ENCODE data around the gene KCTD19. TPM values are rescaled to one million over a fixed set of nuclear protein-coding genes. Genes with fewer than 3 reads are reported as not detected.

The KCTD19 gene
- total RNA-seq, 1 donor from 2014 or later: 0.37 TPM

GRCh38 chr16:67242138-67242730 lies 84.3 kb downstream of the KCTD19 start:
- no peak for DNase-seq (ENCODE audit: low spot score)

GRCh38 chr16:67241008-67241900 lies 85.3 kb downstream of the KCTD19 start:
- peak; percentile 50 for DNase-seq (ENCODE audit: low spot score)

GRCh38 chr16:67240506-67240905 lies 86.0 kb downstream of the KCTD19 start:
- no peak for DNase-seq (ENCODE audit: low spot score)

Other genes starting within 250 kb of the KCTD19 start
- gene PHAF1, start 216.8 kb downstream of the KCTD19 start, total RNA-seq: 14.2 TPM
- gene B3GNT9, start 175.7 kb downstream of the KCTD19 start, total RNA-seq: 14.1 TPM
- gene TRADD, start 166.8 kb downstream of the KCTD19 start, total RNA-seq: 38.2 TPM
- gene FBXL8, start 166.8 kb downstream of the KCTD19 start, total RNA-seq: 24.6 TPM
- 51.3 TPM for gene HSF4, start 162.0 kb downstream of the KCTD19 start, total RNA-seq
- 79.0 TPM for gene NOL3, start 156.2 kb downstream of the KCTD19 start, total RNA-seq
- 68.4 TPM for gene MATCAP1, start 142.8 kb downstream of the KCTD19 start, total RNA-seq
- 3.2 TPM for gene EXOC3L1, start 136.6 kb downstream of the KCTD19 start, total RNA-seq
- 54.9 TPM for gene E2F4, start 134.6 kb downstream of the KCTD19 start, total RNA-seq
- 68.3 TPM for gene ELMO3, start 127.6 kb downstream of the KCTD19 start, total RNA-seq
- gene TMEM208, start 99.6 kb downstream of the KCTD19 start, total RNA-seq: 46.9 TPM
- gene FHOD1, start 79.3 kb downstream of the KCTD19 start, total RNA-seq: 46.4 TPM
- gene SLC9A5, start 77.8 kb downstream of the KCTD19 start, total RNA-seq: 3.2 TPM
- gene PLEKHG4, start 47.2 kb downstream of the KCTD19 start, total RNA-seq: 6.7 TPM
- gene LRRC36, start 74 bp upstream of the KCTD19 start, total RNA-seq: 2.1 TPM
- gene TPPP3, start 66.8 kb upstream of the KCTD19 start, total RNA-seq: 12.3 TPM
- gene ZDHHC1, start 89.7 kb upstream of the KCTD19 start, total RNA-seq: 23.2 TPM
- 29.1 TPM for gene HSD11B2, start 104.4 kb upstream of the KCTD19 start, total RNA-seq
- 106 TPM for gene ATP6V0D1, start 154.4 kb upstream of the KCTD19 start, total RNA-seq
- not detected for gene AGRP, start 156.8 kb upstream of the KCTD19 start, total RNA-seq
- 70.6 TPM for gene RIPOR1, start 202.1 kb upstream of the KCTD19 start, total RNA-seq
- gene CTCF, start 235.8 kb upstream of the KCTD19 start, total RNA-seq: 39.8 TPM

Measured in mucosa of gallbladder (tissue), 1 donor.